Measurements from ENCODE around the gene FAM240B. TPM values are rescaled to one million over a fixed set of nuclear protein-coding genes. Genes with fewer than 3 reads are reported as not detected.

Gene FAM240B
- total and polyA plus RNA-seq, 4 donors = not detected

DNA sequence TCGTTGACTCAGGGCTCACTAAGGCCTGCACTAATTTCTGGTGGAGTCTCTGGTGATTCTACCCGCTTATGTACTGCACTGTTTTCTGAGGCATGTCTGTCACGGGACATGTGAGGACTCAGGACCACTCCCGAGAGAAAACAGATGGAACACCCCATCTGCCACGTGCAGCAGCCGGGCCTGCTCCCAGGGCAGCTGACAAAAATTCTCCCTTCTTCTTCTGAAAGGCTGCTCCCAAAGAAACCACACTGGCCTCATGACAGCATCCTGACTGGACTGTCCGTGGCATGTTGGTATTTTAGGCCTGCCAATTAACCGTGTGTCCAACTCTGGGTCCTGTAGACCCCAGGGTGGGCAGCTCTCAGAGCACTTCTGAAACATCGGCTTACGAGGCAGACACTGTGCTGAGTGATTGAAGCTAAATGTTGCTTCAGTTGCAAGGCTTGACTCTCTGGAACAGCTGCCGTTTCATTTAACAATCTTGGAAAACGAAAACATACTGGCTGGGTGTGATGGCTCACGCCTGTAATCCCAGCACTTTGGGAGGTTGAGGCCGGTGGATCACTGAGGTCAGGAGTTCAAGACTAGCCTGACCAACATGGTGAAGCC lies 39.0 kb downstream of the FAM240B start:
- Histone ChIP-seq H3K27me3 (ENCODE audit: control insufficient read depth in 4 of 4, insufficient read depth in 4 of 4, low read length in 3 of 4) (no peaks in the 10 kb centered on the region), H3K9ac (ENCODE audit: low read depth in 1 of 2, low read length in 2 of 2) (no peak overlapping the region), H3K4me3 (ENCODE audit: low read depth in 1 of 3, low read length in 3 of 3) (no peak overlapping the region), H3K9me3 (ENCODE audit: control insufficient read depth in 4 of 4, low read length in 3 of 4) (no peaks in the 10 kb centered on the region), H3K4me1 (ENCODE audit: control insufficient read depth in 4 of 4, insufficient read depth in 4 of 4, low read length in 3 of 4) (no peaks in the 10 kb centered on the region), H3K36me3 (ENCODE audit: control insufficient read depth in 4 of 4, insufficient read depth in 3 of 4, low read depth in 1 of 4, low read length in 3 of 4) (no peaks in the 10 kb centered on the region), H3K27ac (ENCODE audit: low read depth in 1 of 2, low read length in 2 of 2) (no peak overlapping the region)
- TF ChIP-seq FOXA1 (IDR thresholded peaks at IDR 0.05) (no peak), SP1 (IDR thresholded peaks at IDR 0.05) (no peak)
- no peak for DNase-seq (ENCODE audit: low spot score)
- WGBS = 89% methylated on average over 14 of the region's 14 CpGs

DNA sequence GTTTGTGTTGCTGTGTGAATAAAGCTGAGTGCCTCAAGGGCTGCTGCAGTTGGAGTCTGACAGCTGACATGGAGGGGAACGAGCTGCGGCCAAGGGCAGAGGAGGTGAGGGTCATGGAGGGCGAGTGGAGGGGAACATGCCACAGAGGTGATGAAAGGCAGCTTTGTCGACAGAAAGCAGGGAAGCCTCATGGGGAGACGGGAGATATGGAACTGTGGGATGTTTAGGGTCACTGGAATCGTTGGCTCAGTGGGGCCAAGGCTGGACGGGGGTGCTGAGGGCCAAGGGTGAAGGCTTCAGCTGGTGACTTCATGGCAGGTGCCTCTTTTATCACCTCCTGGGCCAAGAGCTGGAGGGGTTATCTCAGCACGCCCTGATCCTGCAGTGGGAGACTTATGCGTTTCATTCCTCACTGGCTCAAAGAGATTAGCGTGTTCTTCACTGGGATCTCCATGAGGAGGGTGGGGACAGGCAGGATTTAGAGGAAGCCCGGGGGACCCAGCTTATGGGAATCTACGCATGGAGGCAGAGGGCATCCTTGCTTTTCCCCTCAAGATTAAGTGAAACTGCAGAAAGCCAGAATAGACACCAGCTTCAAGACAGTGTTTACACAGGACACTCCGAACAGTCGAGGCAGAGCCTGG lies 42.2 kb downstream of the FAM240B start:
- H3K27ac ChIP-seq (ENCODE audit: low read depth in 1 of 2, low read length in 2 of 2) = no peak overlapping the region
- no peaks in the 10 kb centered on the region for H3K36me3 ChIP-seq (ENCODE audit: control insufficient read depth in 4 of 4, insufficient read depth in 3 of 4, low read depth in 1 of 4, low read length in 3 of 4)
- H3K4me1 ChIP-seq (ENCODE audit: control insufficient read depth in 4 of 4, insufficient read depth in 4 of 4, low read length in 3 of 4) = no peaks in the 10 kb centered on the region
- WGBS = 54% methylated on average over 14 of the region's 14 CpGs
- no peak for DNase-seq (ENCODE audit: low spot score)
- H3K9ac ChIP-seq (ENCODE audit: low read depth in 1 of 2, low read length in 2 of 2) = no peak overlapping the region
- H3K4me3 ChIP-seq (ENCODE audit: low read depth in 1 of 3, low read length in 3 of 3) = no peak overlapping the region
- no peaks in the 10 kb centered on the region for H3K27me3 ChIP-seq (ENCODE audit: control insufficient read depth in 4 of 4, insufficient read depth in 4 of 4, low read length in 3 of 4)
- no peaks in the 10 kb centered on the region for H3K9me3 ChIP-seq (ENCODE audit: control insufficient read depth in 4 of 4, low read length in 3 of 4)
- TF ChIP-seq, protein P1, sequence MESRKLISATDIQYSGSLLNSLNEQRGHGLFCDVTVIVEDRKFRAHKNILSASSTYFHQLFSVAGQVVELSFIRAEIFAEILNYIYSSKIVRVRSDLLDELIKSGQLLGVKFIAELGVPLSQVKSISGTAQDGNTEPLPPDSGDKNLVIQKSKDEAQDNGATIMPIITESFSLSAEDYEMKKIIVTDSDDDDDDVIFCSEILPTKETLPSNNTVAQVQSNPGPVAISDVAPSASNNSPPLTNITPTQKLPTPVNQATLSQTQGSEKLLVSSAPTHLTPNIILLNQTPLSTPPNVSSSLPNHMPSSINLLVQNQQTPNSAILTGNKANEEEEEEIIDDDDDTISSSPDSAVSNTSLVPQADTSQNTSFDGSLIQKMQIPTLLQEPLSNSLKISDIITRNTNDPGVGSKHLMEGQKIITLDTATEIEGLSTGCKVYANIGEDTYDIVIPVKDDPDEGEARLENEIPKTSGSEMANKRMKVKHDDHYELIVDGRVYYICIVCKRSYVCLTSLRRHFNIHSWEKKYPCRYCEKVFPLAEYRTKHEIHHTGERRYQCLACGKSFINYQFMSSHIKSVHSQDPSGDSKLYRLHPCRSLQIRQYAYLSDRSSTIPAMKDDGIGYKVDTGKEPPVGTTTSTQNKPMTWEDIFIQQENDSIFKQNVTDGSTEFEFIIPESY (IDR thresholded peaks at IDR 0.05) = no peak
- no peak for TF ChIP-seq RAD21 (IDR thresholded peaks at IDR 0.05)
- TF ChIP-seq HNF4G (IDR thresholded peaks at IDR 0.05) = no peak
- no peak for TF ChIP-seq RXRA (IDR thresholded peaks at IDR 0.05)
- TF ChIP-seq JUND (IDR thresholded peaks at IDR 0.05) = no peak
- TF ChIP-seq, protein P2, sequence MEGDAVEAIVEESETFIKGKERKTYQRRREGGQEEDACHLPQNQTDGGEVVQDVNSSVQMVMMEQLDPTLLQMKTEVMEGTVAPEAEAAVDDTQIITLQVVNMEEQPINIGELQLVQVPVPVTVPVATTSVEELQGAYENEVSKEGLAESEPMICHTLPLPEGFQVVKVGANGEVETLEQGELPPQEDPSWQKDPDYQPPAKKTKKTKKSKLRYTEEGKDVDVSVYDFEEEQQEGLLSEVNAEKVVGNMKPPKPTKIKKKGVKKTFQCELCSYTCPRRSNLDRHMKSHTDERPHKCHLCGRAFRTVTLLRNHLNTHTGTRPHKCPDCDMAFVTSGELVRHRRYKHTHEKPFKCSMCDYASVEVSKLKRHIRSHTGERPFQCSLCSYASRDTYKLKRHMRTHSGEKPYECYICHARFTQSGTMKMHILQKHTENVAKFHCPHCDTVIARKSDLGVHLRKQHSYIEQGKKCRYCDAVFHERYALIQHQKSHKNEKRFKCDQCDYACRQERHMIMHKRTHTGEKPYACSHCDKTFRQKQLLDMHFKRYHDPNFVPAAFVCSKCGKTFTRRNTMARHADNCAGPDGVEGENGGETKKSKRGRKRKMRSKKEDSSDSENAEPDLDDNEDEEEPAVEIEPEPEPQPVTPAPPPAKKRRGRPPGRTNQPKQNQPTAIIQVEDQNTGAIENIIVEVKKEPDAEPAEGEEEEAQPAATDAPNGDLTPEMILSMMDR (IDR thresholded peaks at IDR 0.05; ENCODE audit: low read depth, low read length, missing input control) = no peak
- TF ChIP-seq TAF1 (conservative IDR thresholded peaks at IDR 0.05) = no peak
- TF ChIP-seq GABPA (IDR thresholded peaks at IDR 0.05 in 1 of 2, conservative IDR thresholded peaks at IDR 0.05 in 1 of 2) = no peak
- TF ChIP-seq YY1 (IDR thresholded peaks at IDR 0.05) = no peak

DNA sequence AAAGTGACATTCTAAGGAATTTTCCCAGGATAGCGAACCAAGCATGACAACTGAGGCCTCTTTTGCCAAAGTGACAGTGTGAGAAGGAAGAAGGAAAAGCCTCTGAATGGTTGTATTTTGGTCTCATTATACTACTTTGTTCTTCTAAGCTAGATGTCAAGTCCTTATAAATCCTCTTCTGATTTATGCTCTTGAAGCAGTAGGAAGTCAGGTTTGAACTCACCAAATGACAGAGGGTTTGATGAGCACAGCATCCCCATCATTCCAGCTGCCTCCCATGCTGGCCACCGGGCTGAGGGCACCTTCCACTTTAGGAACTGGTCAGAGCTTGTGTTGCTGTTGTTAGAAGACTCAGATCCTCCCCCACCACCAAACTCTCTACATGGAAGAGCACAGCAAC lies 44.1 kb downstream of the FAM240B start:
- H3K4me3 ChIP-seq (ENCODE audit: low read depth in 1 of 3, low read length in 3 of 3) = no peak overlapping the region
- H3K9me3 ChIP-seq (ENCODE audit: control insufficient read depth in 4 of 4, low read length in 3 of 4) = no peaks in the 10 kb centered on the region
- H3K4me1 ChIP-seq (ENCODE audit: control insufficient read depth in 4 of 4, insufficient read depth in 4 of 4, low read length in 3 of 4) = peaks cover 0 to 3% (median 0%) of the 10 kb centered on the region in 4 donors
- no peak overlapping the region for H3K9ac ChIP-seq (ENCODE audit: low read depth in 1 of 2, low read length in 2 of 2)
- no peaks in the 10 kb centered on the region for H3K27me3 ChIP-seq (ENCODE audit: control insufficient read depth in 4 of 4, insufficient read depth in 4 of 4, low read length in 3 of 4)
- H3K27ac ChIP-seq (ENCODE audit: low read depth in 1 of 2, low read length in 2 of 2) = no peak overlapping the region
- 84% methylated on average over 2 of the region's 2 CpGs for WGBS
- H3K36me3 ChIP-seq (ENCODE audit: control insufficient read depth in 4 of 4, insufficient read depth in 3 of 4, low read depth in 1 of 4, low read length in 3 of 4) = no peaks in the 10 kb centered on the region
- DNase-seq (ENCODE audit: low spot score) = no peak
- TF ChIP-seq, protein P3, sequence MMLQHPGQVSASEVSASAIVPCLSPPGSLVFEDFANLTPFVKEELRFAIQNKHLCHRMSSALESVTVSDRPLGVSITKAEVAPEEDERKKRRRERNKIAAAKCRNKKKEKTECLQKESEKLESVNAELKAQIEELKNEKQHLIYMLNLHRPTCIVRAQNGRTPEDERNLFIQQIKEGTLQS (IDR thresholded peaks at IDR 0.05) = no peak
- TF ChIP-seq JUND (IDR thresholded peaks at IDR 0.05) (no peak), FOXA2 (IDR thresholded peaks at IDR 0.05) (no peak), YY1 (IDR thresholded peaks at IDR 0.05) (no peak), NR2F2 (IDR thresholded peaks at IDR 0.05) (no peak), SP1 (IDR thresholded peaks at IDR 0.05) (no peak), FOXA1 (IDR thresholded peaks at IDR 0.05) (no peak), TAF1 (conservative IDR thresholded peaks at IDR 0.05) (no peak), RXRA (IDR thresholded peaks at IDR 0.05) (no peak), RAD21 (IDR thresholded peaks at IDR 0.05) (no peak), HNF4A (conservative IDR thresholded peaks at IDR 0.05) (no peak), EGR1 (IDR thresholded peaks at IDR 0.05; ENCODE audit: low read depth in 2 of 2) (no peak)
- TF ChIP-seq, protein P2 (IDR thresholded peaks at IDR 0.05; ENCODE audit: low read depth, low read length, missing input control) = no peak
- TF ChIP-seq, protein P4, sequence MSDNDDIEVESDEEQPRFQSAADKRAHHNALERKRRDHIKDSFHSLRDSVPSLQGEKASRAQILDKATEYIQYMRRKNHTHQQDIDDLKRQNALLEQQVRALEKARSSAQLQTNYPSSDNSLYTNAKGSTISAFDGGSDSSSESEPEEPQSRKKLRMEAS (IDR thresholded peaks at IDR 0.05) = no peak

Data from liver (tissue), 9 donors.